ENCODE data around the gene ESRRA. TPM values are rescaled to one million over a fixed set of nuclear protein-coding genes. Genes with fewer than 3 reads are reported as not detected.

Gene ESRRA
- 11.5 TPM for polyA plus RNA-seq (2012; ENCODE audit: low read depth, missing spikeins)

DNA sequence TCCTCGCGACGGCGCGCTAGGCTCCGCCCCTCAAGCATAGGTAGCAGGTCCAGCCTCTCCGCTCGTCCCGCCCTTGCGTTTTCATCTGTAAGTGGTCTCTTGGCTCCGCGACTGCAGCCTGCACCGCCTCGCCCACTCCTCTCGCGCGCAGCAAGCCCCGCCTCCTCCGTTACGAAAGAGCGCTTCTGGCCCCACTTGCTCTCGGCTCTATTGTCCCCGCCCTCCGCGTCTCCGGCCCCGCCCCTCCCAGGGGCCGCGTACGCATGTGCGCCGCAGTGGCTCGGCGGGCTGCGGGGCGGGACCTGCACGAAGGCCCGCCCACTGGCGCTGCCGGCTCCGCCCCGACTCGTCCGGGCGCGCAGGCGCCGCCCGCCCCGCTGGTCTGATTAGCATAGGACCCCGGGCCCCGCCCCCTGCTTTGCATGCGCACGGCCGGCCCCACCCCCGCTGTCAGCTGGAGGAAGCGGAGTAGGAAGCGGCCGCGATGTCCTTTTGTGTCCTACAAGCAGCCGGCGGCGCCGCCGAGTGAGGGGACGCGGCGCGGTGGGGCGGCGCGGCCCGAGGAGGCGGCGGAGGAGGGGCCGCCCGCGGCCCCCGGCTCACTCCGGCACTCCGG is at the start of gene ESRRA:
Gene ESRRA (plus strand): TSS at position 450 of the 616 bp plus-strand sequence. CDS start 1,656 bp downstream, outside the sequence.
- TF ChIP-seq TAF1 (IDR thresholded peaks at IDR 0.05; ENCODE audit: low read depth, low read length) (peak; percentile 32; the same call in 1 of the 2 replicates), POLR2AphosphoS5 (IDR thresholded peaks at IDR 0.05; ENCODE audit: low read depth, low read length) (0 out of 2 replicates have a peak, but pooled peaks have one; percentile 46), POLR2A (IDR thresholded peaks at IDR 0.05; ENCODE audit: low read depth, low read length) (no peak), POU2F2 (IDR thresholded peaks at IDR 0.05; ENCODE audit: low read depth, low read length) (peak; percentile 28; the same call in 1 of the 2 replicates)
- DNase-seq (ENCODE audit: insufficient read length, low spot score) (peak; percentile 94), FAIRE-seq (peak; percentile 97)

DNA sequence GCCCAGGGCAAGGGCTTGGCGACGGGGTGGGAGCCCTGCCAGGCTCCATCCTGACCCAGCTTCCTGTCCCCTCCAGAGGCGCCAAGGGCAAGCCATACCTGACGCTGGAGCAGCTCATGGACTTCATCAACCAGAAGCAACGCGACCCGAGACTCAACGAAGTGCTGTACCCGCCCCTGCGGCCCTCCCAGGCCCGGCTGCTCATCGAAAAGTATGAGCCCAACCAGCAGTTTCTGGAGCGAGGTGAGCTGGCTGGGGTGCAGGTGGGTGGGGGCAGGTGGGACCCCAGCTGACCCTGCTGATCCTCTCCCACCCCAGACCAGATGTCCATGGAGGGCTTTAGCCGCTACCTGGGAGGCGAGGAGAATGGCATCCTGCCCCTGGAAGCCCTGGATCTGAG is 49.0 kb upstream of the ESRRA start:
- TF ChIP-seq TAF1 (IDR thresholded peaks at IDR 0.05; ENCODE audit: low read depth, low read length) (no peak), POU2F2 (IDR thresholded peaks at IDR 0.05; ENCODE audit: low read depth, low read length) (no peak), POLR2A (IDR thresholded peaks at IDR 0.05; ENCODE audit: low read depth, low read length) (no peak), PAX5 (IDR thresholded peaks at IDR 0.05; ENCODE audit: insufficient read depth, low read length, severe bottlenecking) (no peak), SPI1 (IDR thresholded peaks at IDR 0.05; ENCODE audit: low read depth, low read length) (no peak), POLR2AphosphoS5 (IDR thresholded peaks at IDR 0.05; ENCODE audit: low read depth, low read length) (no peak)
- no peak for FAIRE-seq
- no peak for DNase-seq (ENCODE audit: insufficient read length, low spot score)

DNA sequence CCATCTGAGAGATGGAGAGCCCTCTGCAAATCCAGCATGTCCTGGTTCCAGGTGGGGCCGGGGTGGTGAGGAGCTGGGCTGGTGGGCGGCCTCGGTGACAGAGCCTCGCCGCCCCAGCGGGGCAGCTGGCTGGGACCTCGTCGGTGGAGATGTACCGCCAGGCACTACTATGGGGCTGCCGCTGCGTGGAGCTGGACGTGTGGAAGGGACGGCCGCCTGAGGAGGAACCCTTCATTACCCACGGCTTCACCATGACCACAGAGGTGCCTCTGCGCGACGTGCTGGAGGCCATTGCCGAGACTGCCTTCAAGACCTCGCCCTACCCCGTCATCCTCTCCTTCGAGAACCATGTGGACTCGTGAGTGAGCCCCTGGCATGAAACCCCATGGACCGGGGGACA is 47.0 kb upstream of the ESRRA start:
- no peak for TF ChIP-seq SPI1 (IDR thresholded peaks at IDR 0.05; ENCODE audit: low read depth, low read length)
- no peak for TF ChIP-seq PAX5 (IDR thresholded peaks at IDR 0.05; ENCODE audit: insufficient read depth, low read length, severe bottlenecking)
- no peak for TF ChIP-seq POLR2A (IDR thresholded peaks at IDR 0.05; ENCODE audit: low read depth, low read length)
- no peak for TF ChIP-seq POLR2AphosphoS5 (IDR thresholded peaks at IDR 0.05; ENCODE audit: low read depth, low read length)
- TF ChIP-seq POU2F2 (IDR thresholded peaks at IDR 0.05; ENCODE audit: low read depth, low read length): no peak
- TF ChIP-seq TAF1 (IDR thresholded peaks at IDR 0.05; ENCODE audit: low read depth, low read length): no peak
- no peak for FAIRE-seq
- DNase-seq (ENCODE audit: insufficient read length, low spot score): no peak

DNA sequence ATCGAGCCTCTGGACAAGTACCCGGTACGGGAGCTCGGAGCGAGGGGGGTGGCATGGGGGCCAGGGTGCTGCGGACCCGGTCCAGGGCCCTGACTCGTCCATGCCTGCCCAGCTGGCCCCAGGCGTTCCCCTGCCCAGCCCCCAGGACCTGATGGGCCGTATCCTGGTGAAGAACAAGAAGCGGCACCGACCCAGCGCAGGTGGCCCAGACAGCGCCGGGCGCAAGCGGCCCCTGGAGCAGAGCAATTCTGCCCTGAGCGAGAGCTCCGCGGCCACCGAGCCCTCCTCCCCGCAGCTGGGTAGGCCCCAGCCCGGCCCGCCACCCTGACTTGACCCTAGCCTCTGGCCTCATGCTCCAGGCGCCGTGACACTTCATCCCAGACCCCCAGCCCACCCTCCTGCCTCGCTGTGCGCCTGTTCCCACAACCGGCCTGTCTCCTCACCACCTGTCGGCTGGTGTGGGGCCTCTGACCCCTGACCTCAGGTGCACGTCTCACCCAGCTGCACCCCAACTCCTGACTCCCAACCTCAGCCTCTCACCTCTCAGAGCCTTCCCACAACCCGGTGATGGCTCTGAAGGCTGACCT is 46.3 kb upstream of the ESRRA start:
- FAIRE-seq (no peak), DNase-seq (ENCODE audit: insufficient read length, low spot score) (no peak)

DNA sequence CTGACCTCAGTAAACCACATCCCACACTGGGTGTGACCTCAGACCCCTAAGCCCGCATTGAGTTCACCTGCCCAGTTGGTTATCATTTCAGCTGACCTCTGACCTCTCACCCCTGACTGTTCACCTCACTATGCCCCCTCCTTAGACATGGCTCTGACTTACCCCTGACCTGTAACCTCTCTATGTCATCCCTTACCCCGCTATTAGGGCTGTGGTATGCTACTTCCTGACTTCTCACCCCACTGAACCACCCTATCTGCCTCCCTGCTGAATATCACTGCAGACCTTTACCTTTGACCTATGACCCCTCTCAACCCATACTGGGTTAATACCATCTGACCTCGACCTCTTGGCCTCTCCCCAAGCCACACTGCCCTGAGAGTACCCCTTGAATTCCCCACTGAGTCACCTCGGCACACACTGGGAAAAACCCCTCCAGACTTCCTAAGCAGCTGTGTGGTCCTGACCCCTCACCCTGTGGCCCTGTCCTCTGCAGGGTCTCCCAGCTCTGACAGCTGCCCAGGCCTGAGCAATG is 45.7 kb upstream of the ESRRA start:
- TF ChIP-seq POLR2AphosphoS5 (IDR thresholded peaks at IDR 0.05; ENCODE audit: low read depth, low read length) (no peak), POU2F2 (IDR thresholded peaks at IDR 0.05; ENCODE audit: low read depth, low read length) (no peak), SPI1 (IDR thresholded peaks at IDR 0.05; ENCODE audit: low read depth, low read length) (no peak), POLR2A (IDR thresholded peaks at IDR 0.05; ENCODE audit: low read depth, low read length) (no peak), PAX5 (IDR thresholded peaks at IDR 0.05; ENCODE audit: insufficient read depth, low read length, severe bottlenecking) (no peak), TAF1 (IDR thresholded peaks at IDR 0.05; ENCODE audit: low read depth, low read length) (no peak)
- DNase-seq (ENCODE audit: insufficient read length, low spot score) (no peak), FAIRE-seq (no peak)

More for the DNA sequence above, 46.3 kb upstream of the ESRRA start:
- TF ChIP-seq TAF1 (IDR thresholded peaks at IDR 0.05; ENCODE audit: low read depth, low read length) (no peak), SPI1 (IDR thresholded peaks at IDR 0.05; ENCODE audit: low read depth, low read length) (no peak), POU2F2 (IDR thresholded peaks at IDR 0.05; ENCODE audit: low read depth, low read length) (no peak), PAX5 (IDR thresholded peaks at IDR 0.05; ENCODE audit: insufficient read depth, low read length, severe bottlenecking) (no peak), POLR2AphosphoS5 (IDR thresholded peaks at IDR 0.05; ENCODE audit: low read depth, low read length) (no peak), POLR2A (IDR thresholded peaks at IDR 0.05; ENCODE audit: low read depth, low read length) (no peak)

DNA sequence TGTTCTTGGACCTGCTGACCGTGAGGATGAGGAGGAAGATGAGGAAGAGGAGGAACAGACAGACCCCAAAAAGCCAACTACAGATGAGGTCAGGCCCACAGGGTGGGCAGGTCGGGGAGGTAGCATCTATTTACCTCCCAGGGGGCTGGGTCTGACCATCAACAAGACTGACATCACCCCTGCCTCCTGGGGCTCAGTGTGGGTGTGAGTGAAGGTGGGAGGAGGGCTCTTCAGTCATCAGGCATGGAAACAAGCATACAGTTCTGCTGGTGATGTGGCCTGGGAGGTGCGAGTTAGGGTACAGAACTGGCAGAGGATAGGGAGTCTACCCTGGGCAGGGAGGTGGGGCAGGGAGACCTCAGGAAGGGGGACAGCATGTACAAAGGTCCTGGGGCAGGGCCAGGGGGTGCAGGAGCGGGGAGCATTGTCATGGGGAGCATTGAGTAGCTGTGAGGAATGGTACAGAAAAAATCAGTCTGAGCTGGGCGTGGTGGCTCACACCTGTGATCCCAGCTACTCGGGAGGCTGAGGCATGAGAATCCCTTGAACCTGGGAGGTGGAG is 45.1 kb upstream of the ESRRA start:
- no peak for FAIRE-seq
- no peak for TF ChIP-seq POLR2A (IDR thresholded peaks at IDR 0.05; ENCODE audit: low read depth, low read length)
- TF ChIP-seq SPI1 (IDR thresholded peaks at IDR 0.05; ENCODE audit: low read depth, low read length): no peak
- no peak for TF ChIP-seq PAX5 (IDR thresholded peaks at IDR 0.05; ENCODE audit: insufficient read depth, low read length, severe bottlenecking)
- TF ChIP-seq POU2F2 (IDR thresholded peaks at IDR 0.05; ENCODE audit: low read depth, low read length): no peak
- TF ChIP-seq POLR2AphosphoS5 (IDR thresholded peaks at IDR 0.05; ENCODE audit: low read depth, low read length): no peak
- no peak for TF ChIP-seq TAF1 (IDR thresholded peaks at IDR 0.05; ENCODE audit: low read depth, low read length)

DNA sequence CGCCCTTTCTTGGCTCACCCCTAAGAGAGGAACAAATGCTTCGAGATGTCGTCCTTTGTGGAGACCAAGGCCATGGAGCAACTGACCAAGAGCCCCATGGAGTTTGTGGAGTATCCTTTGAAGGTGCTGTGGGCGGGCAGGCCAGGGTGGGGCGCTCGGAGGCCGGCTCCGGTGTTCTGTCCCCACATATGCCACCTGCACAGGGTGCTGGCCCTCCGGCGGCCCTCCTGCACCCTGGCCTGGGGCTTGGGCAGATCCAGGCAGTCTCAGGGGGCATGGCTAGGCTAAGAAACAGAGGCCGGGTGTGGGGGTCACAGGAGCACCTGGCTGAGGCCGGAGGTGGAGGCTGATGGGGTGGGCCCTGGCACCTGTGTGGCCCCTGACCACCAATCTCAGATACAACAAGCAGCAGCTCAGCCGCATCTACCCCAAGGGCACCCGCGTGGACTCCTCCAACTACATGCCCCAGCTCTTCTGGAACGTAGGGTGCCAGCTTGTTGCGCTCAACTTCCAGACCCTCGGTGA is 43.7 kb upstream of the ESRRA start:
- no peak for TF ChIP-seq POLR2A (IDR thresholded peaks at IDR 0.05; ENCODE audit: low read depth, low read length)
- TF ChIP-seq POLR2AphosphoS5 (IDR thresholded peaks at IDR 0.05; ENCODE audit: low read depth, low read length): no peak
- no peak for TF ChIP-seq SPI1 (IDR thresholded peaks at IDR 0.05; ENCODE audit: low read depth, low read length)
- no peak for TF ChIP-seq PAX5 (IDR thresholded peaks at IDR 0.05; ENCODE audit: insufficient read depth, low read length, severe bottlenecking)
- no peak for TF ChIP-seq TAF1 (IDR thresholded peaks at IDR 0.05; ENCODE audit: low read depth, low read length)
- no peak for TF ChIP-seq POU2F2 (IDR thresholded peaks at IDR 0.05; ENCODE audit: low read depth, low read length)
- DNase-seq (ENCODE audit: insufficient read length, low spot score) (no peak), FAIRE-seq (no peak)

More for the DNA sequence above, 45.1 kb upstream of the ESRRA start:
- no peak for DNase-seq (ENCODE audit: insufficient read length, low spot score)

DNA sequence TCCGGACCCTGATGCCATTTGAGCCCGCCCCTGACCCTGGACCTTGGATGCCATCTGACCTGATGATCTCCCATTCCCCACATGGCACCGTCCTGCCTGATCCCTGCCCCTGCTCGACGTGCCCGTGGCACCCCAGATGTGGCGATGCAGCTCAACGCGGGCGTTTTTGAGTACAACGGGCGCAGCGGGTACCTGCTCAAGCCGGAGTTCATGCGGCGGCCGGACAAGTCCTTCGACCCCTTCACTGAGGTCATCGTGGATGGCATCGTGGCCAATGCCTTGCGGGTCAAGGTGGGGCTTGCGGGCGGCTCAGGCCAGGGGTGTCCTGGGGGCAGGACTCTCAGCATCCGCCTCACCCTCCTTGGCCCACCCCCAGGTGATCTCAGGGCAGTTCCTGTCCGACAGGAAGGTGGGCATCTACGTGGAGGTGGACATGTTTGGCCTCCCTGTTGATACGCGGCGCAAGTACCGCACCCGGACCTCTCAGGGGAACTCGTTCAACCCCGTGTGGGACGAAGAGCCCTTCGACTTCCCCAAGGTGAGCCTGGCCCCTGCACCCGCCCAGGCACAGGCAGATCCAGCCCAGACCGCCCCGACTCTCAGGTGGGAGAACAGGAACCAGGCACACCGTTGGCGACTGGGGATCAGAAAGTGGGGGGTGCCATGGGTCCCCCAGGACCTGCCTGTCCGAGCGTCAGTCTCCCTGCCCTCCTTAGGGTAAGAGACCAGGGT is 42.9 kb upstream of the ESRRA start:
- TF ChIP-seq POLR2AphosphoS5 (IDR thresholded peaks at IDR 0.05; ENCODE audit: low read depth, low read length): no peak
- TF ChIP-seq POLR2A (IDR thresholded peaks at IDR 0.05; ENCODE audit: low read depth, low read length): no peak
- TF ChIP-seq PAX5 (IDR thresholded peaks at IDR 0.05; ENCODE audit: insufficient read depth, low read length, severe bottlenecking): no peak
- no peak for TF ChIP-seq TAF1 (IDR thresholded peaks at IDR 0.05; ENCODE audit: low read depth, low read length)
- no peak for TF ChIP-seq SPI1 (IDR thresholded peaks at IDR 0.05; ENCODE audit: low read depth, low read length)
- DNase-seq (ENCODE audit: insufficient read length, low spot score): no peak
- no peak for FAIRE-seq
